Stimulated activated CD8-positive, alpha-beta memory T cell treated with anti-CD3 and anti-CD28 coated beads, Interleukin-2, amount 100 ng/mL, for 48 hours (primary cell): Measurements from ENCODE around the gene HBG1.

Experiments
- DNase-seq, 2 donors: peaks; one replicate each; pipeline ENCODE4 v3.0.0-alpha.2; 2020; ENCODE audit warnings: low read depth in 2 of 2

The HBG1 gene

DNA sequence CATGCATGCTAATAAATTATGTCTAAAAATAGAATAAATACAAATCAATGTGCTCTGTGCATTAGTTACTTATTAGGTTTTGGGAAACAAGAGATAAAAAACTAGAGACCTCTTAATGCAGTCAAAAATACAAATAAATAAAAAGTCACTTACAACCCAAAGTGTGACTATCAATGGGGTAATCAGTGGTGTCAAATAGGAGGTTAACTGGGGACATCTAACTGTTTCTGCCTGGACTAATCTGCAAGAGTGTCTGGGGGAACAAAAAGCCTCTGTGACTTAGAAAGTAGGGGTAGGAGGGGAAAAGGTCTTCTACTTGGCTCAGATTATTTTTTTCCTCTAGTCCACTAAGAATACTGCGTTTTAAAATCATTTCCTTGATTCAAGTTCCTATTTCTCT, 22.0 kb downstream of the HBG1 start:
- no peak for DNase-seq

DNA sequence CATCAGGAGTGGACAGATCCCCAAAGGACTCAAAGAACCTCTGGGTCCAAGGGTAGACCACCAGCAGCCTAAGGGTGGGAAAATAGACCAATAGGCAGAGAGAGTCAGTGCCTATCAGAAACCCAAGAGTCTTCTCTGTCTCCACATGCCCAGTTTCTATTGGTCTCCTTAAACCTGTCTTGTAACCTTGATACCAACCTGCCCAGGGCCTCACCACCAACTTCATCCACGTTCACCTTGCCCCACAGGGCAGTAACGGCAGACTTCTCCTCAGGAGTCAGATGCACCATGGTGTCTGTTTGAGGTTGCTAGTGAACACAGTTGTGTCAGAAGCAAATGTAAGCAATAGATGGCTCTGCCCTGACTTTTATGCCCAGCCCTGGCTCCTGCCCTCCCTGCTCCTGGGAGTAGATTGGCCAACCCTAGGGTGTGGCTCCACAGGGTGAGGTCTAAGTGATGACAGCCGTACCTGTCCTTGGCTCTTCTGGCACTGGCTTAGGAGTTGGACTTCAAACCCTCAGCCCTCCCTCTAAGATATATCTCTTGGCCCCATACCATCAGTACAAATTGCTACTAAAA, 22.8 kb downstream of the HBG1 start, which contains the start of gene HBB:
TSS of gene HBB (minus strand) at position 340 of the 579 bp plus-strand sequence. CDS start at position 290, 50 bp downstream.
- DNase-seq = no peak

DNA sequence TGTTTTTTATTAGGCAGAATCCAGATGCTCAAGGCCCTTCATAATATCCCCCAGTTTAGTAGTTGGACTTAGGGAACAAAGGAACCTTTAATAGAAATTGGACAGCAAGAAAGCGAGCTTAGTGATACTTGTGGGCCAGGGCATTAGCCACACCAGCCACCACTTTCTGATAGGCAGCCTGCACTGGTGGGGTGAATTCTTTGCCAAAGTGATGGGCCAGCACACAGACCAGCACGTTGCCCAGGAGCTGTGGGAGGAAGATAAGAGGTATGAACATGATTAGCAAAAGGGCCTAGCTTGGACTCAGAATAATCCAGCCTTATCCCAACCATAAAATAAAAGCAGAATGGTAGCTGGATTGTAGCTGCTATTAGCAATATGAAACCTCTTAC, 24.2 kb downstream of the HBG1 start:
- DNase-seq = no peak

GRCh38 chr11:5224538-5225479, 24.8 kb downstream of the HBG1 start:
- DNase-seq = no peak

- no peak for DNase-seq
Observed at GRCh38 chr11:5223686-5224085, 26.0 kb downstream of the HBG1 start.

DNA sequence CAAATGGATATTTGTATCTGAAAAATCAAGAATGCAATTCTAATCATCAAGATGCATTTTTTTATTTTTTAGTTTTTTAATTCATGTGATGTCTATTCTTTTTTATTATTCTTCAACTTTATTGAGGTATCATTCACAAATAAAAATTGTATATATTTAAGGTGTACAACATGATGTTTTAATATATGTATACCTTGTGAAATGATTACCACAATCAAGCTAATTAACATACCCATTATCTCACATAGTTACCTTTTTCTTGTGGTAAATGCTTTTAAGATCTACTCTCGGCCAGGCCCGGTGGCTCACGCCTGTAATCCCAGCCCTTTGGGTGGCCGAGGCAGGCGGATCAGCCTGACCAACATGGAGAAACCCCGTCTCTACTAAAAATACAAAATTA, 26.5 kb downstream of the HBG1 start:
- DNase-seq = no peak

GRCh38 chr11:5210376-5210885, 39.2 kb downstream of the HBG1 start:
- DNase-seq = no peak

GRCh38 chr11:5204787-5205186, 44.9 kb downstream of the HBG1 start:
- DNase-seq = no peak

GRCh38 chr11:5203366-5203765, 46.3 kb downstream of the HBG1 start:
- DNase-seq = no peak

DNA sequence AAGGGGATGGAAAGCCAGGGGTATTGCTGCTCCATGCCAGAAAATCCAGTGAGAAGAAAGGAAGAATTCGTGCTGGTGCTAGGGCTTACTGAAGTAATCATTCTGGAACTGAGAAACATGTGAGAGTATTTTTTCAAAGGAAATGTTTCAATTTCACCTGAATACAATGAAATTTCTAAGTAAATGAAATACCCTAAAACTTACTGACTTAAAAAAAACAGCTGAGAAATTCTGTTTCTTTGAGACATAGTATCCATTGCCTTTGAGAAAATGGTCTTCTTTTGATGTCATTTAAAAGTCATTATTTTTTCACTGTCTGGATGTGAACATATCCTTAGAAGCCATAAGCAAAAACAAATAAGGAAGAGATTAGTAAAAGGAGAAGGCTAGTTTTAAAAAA, 49.1 kb downstream of the HBG1 start, which contains the start of gene OR51V1:
TSS of gene OR51V1 (minus strand) at position 101 of the 400 bp plus-strand sequence. CDS start at position 101, 0 bp downstream.
- no peak for DNase-seq

- DNase-seq = no peak
Observed at GRCh38 chr11:5198285-5198684, 51.4 kb downstream of the HBG1 start.
